HUES48 (cell line): ENCODE results near the gene PSMG4.
"Not testable (repeated sequence)": the region's sequence is repeated elsewhere in the genome, so short reads cannot be mapped to it uniquely, and the experiment has no call there.

Experiments
- H3K27ac ChIP-seq: one replicate; pipeline ENCODE4 v1.7.0; 2013; ENCODE audit warnings: low read depth, low read length, inconsistent platforms
- H3K27me3 ChIP-seq: 2 replicates; pipeline ENCODE4 v1.6.1; 2013; ENCODE audit warnings: mild to moderate bottlenecking, low read length; ENCODE audit not compliant: control insufficient read depth, insufficient read depth
- H3K36me3 ChIP-seq: 2 replicates; pipeline ENCODE4 v1.6.1; 2013; ENCODE audit warnings: low read length; ENCODE audit not compliant: control insufficient read depth, insufficient read depth
- H3K4me1 ChIP-seq: 2 replicates; pipeline ENCODE4 v1.6.1; 2013; ENCODE audit warnings: mild to moderate bottlenecking, low read length; ENCODE audit not compliant: control insufficient read depth, insufficient read depth
- H3K4me3 ChIP-seq: 2 replicates; pipeline ENCODE4 v1.5.1; 2013; ENCODE audit warnings: mild to moderate bottlenecking, low read depth, low read length
- H3K9ac ChIP-seq: 2 replicates; pipeline ENCODE4 v1.6.1; 2013; ENCODE audit warnings: mild to moderate bottlenecking, low read depth, low read length, moderate library complexity
- H3K9me3 ChIP-seq: 2 replicates; pipeline ENCODE4 v1.6.1; 2013; ENCODE audit warnings: low read length; ENCODE audit not compliant: control insufficient read depth, insufficient read depth

PSMG4 gene

GRCh38 chr6:3241745-3242144, 17.0 kb upstream of the PSMG4 start:
- not testable (repeated sequence) for H3K4me1 ChIP-seq, H3K9ac ChIP-seq, H3K27ac ChIP-seq, H3K4me3 ChIP-seq, H3K27me3 ChIP-seq, H3K36me3 ChIP-seq, H3K9me3 ChIP-seq

GRCh38 chr6:3242768-3243167, 16.0 kb upstream of the PSMG4 start:
- Histone ChIP-seq H3K4me3 (no peak overlapping the region), H3K27ac (no peak overlapping the region), H3K9ac (no peak overlapping the region), H3K36me3 (no peaks in the 10 kb centered on the region), H3K9me3 (no peaks in the 10 kb centered on the region), H3K4me1 (peaks cover 6% of the 10 kb centered on the region), H3K27me3 (no peaks in the 10 kb centered on the region)

- Histone ChIP-seq H3K9me3 (no peaks in the 10 kb centered on the region), H3K27ac (no peak overlapping the region), H3K9ac (no peak overlapping the region), H3K36me3 (no peaks in the 10 kb centered on the region), H3K4me3 (no peak overlapping the region), H3K27me3 (no peaks in the 10 kb centered on the region), H3K4me1 (peaks cover 11% of the 10 kb centered on the region)
Measured at GRCh38 chr6:3244003-3244831, 14.5 kb upstream of the PSMG4 start.

- peaks cover 11% of the 10 kb centered on the region for H3K4me1 ChIP-seq
- not testable (repeated sequence) for H3K4me3 ChIP-seq, H3K9me3 ChIP-seq, H3K27me3 ChIP-seq, H3K9ac ChIP-seq, H3K36me3 ChIP-seq, H3K27ac ChIP-seq
Measured at GRCh38 chr6:3244832-3245161, 13.9 kb upstream of the PSMG4 start.

- Histone ChIP-seq H3K4me3 (no peak overlapping the region), H3K9me3 (no peaks in the 10 kb centered on the region), H3K4me1 (peaks cover 11% of the 10 kb centered on the region), H3K9ac (no peak overlapping the region), H3K27me3 (no peaks in the 10 kb centered on the region), H3K27ac (no peak overlapping the region), H3K36me3 (no peaks in the 10 kb centered on the region)
Measured at GRCh38 chr6:3245216-3245615, 13.5 kb upstream of the PSMG4 start.

DNA sequence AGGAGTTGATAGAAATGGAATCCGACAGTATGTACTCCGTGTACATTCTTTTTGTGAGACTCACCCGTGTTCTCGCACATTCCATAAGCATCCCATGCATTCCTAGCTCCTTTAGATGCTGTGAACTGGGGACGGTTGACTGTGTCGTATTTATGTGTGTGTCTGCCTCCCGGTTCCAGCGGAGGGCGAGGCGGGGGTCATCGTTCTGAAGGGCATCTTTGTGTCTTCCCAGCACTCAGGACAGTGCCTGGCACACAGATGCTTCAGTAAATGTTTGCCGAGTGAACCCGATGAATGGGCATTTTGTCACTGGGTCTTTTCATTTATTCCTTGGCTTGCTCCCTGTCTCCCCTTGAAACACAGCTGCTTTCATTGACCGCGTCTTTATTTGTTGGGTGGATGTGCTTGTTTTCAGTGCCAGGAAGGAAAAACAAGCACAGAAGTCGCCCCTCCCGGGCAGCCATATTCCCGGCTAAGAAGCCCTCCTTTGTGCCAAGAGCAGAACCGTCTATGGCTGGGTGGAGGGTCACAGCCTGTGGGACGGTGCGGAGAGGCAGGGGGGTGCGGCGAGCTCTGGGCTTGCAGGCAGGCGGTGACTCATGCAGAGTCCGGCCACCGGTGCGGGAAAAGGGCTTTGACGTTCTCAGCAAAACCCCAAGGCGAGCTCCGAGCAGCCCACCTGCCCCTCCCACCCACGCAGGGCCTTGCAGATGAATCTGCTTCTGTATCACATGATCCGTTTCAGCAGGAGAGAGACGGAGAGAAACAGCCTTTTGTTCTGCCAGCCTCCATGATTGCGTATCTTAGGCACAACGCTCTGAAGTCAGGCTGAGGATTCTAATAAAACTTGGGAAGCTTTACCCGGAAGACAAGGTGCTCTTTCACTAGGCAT, 11.2 kb upstream of the PSMG4 start:
- H3K9me3 ChIP-seq = no peaks in the 10 kb centered on the region
- no peaks in the 10 kb centered on the region for H3K36me3 ChIP-seq
- H3K27me3 ChIP-seq = peaks cover 3% of the 10 kb centered on the region; the same call in 1 of the 2 replicates
- peak overlapping the region; percentile 21 for H3K27ac ChIP-seq
- H3K4me3 ChIP-seq = no peak overlapping the region
- H3K9ac ChIP-seq = peak overlapping the region; percentile 15; the same call in 1 of the 2 replicates
- H3K4me1 ChIP-seq = peaks cover 17% of the 10 kb centered on the region

DNA sequence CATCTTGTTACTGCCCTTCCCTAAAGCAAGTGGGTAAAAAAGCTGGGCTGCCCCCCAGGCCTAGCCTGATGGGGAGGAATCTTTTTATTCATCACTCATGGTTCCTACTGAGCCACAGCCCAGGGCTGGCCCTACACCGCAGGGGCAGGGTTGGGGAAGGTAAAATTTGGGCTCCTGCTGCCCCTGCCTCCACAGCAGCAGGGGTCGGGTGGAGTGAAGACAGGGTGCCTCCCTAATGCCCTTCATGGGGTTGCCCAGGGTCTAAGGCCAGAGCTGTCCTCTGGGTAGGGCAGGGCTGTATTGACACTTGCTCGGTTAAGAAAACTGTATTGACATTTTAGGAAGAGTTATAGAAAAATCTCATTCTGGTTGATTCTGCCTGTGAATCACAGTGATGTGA, 8.9 kb upstream of the PSMG4 start:
- no peak overlapping the region for H3K4me3 ChIP-seq
- peaks cover 3% of the 10 kb centered on the region; the same call in 1 of the 2 replicates for H3K27me3 ChIP-seq
- H3K9me3 ChIP-seq = no peaks in the 10 kb centered on the region
- H3K27ac ChIP-seq = no peak overlapping the region
- H3K36me3 ChIP-seq = no peaks in the 10 kb centered on the region
- H3K9ac ChIP-seq = no peak overlapping the region
- peaks cover 17% of the 10 kb centered on the region for H3K4me1 ChIP-seq

DNA sequence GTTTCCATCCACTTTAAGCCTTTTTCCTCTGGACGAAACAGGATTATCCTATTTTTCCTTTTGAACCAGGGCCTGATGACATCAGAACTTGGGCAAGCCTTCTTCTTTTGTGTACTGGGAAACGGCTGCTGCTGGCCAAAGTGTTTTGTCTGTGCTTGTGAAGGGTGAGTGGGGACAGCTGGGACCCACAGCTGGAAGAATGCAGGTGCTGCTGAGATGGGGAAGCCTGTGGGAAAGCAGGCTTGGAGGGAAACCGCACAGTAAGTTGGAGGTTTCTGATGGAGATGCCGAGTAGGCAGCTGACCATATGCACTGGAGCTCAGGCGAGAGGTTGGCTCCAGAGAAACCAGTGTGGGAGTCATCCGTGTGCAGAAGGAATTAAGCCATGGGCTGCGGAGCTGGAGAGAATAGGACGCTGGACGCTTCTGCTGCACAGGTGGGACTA, 8.5 kb upstream of the PSMG4 start:
- Histone ChIP-seq H3K27me3 (peaks cover 3% of the 10 kb centered on the region; the same call in 1 of the 2 replicates), H3K27ac (no peak overlapping the region), H3K4me1 (peaks cover 17% of the 10 kb centered on the region), H3K9ac (no peak overlapping the region), H3K36me3 (no peaks in the 10 kb centered on the region), H3K9me3 (no peaks in the 10 kb centered on the region), H3K4me3 (no peak overlapping the region)

DNA sequence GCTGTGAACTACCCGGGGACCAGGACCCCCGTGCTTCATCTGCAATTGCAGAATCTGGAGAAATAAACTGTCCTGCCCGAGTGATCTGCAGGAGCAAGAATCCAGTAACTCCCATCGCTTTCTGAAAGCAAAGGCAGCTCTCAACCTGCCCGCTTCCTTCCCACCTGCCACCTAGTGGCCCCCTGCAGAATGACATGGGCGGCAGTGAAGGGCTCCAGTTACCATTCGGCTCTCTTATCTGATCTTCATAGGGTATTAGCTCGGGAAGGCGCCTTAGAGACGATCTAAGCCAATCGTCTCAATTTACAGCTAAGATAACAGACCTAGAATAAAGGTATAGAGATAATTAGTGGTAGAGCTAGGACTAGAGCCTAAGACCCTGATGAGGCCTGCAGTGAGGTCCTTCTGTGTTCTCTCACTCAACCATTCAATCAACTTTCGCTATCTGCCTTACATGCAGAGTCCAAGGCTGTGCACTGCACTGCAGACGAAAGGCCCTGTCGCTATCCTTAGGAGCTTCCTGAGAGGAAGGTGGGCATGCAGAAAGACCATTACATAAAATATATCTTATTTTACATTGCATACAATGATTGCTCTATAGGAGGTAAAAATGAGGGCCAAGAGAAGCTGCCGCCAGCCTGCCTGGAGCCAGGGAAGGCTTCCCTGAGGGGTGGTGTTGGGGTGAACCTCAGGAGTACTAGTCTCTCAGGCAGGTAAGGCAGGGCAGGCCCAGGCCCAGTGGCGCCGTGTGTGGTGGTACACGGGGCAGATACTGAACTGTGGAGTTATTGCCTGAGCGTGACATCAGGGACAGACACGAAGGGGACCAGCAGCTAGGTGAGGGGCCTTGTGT, 7.1 kb upstream of the PSMG4 start:
- H3K4me3 ChIP-seq = no peak overlapping the region
- peaks cover 17% of the 10 kb centered on the region for H3K4me1 ChIP-seq
- H3K9me3 ChIP-seq = no peaks in the 10 kb centered on the region
- H3K27me3 ChIP-seq = peaks cover 3% of the 10 kb centered on the region; the same call in 1 of the 2 replicates
- H3K36me3 ChIP-seq = no peaks in the 10 kb centered on the region
- no peak overlapping the region for H3K9ac ChIP-seq
- H3K27ac ChIP-seq = no peak overlapping the region

DNA sequence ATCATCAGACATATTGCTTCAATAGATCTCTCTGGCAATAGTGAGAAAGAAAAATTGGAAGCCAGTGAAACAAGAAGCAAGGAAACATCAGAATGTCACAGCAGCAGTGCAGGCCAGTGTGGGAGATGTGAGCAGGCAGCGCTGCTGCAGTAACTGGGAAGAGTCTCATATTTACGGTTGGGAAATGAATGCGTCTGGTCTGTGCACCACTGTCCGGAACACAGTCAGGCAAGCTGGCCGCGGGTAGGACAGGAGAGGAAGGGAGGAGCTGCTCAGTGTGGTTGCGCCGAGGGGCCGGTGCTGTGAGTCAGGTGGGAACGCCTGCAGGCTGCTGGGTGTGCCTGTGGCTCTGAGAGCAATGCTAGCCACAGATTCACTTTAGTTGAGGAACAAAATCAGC, 6.4 kb upstream of the PSMG4 start:
- H3K36me3 ChIP-seq = no peaks in the 10 kb centered on the region
- H3K27ac ChIP-seq = no peak overlapping the region
- H3K4me1 ChIP-seq = peaks cover 15% of the 10 kb centered on the region
- H3K4me3 ChIP-seq = no peak overlapping the region
- no peak overlapping the region for H3K9ac ChIP-seq
- H3K9me3 ChIP-seq = no peaks in the 10 kb centered on the region
- H3K27me3 ChIP-seq = peaks cover 3% of the 10 kb centered on the region; the same call in 1 of the 2 replicates
